ENCODE measurements around the gene CUZD1. TPM values are rescaled to one million over a fixed set of nuclear protein-coding genes. Genes with fewer than 3 reads are reported as not detected.

Gene CUZD1
- total and polyA plus RNA-seq, 9 of the 15 experiments (the other 6 are each of a cell fraction or from before 2014, with no cell fraction given) = 0.51 to 1.7 (median 1.1) TPM

DNA sequence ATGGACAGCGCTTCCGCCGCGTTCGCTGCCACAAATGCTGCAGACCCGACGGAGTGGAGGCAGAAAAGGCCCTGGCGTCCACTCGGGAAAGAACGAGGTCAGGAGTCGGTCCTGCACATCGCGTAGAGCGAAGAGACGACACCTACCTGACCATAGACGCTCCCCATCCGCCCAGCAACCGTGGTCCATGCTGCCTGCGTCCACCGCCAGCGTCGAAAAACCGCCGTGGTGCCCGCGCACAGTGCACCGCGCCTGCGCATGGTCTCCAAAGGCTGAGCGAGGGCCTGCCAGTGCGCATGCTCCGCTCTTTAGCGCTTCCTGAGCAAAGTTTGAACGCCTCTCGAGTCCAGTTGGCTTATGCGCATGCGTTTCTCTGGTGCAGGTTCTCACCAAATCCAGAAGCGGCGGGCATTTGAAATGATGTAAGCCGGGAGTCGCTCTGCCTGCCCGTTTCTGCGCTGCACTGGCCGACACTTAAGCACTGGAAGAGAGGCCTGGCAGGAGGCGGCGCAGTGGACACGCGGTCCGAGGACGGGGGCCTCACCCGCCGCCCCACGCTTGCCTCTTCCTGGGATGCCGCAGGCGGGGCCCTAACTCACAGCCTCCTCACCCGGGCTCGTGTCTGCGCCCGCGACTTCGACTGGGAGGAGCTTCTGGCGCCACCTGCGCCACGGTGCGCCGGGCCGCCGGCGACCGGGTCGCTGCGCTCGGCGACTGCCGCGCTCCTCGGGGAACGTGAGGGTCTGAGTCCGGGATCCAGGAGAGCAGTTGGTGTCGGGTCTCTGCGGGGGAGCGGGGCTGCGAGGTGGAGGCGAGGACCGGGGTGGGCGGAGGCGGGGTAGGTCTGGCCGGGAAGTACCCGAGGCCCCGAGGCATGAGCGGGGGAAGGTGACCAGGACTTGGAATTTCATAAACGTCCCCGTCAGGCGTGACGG, 33.9 kb upstream of the CUZD1 start, which contains the start of gene FAM24B:
TSS of gene FAM24B (minus strand) at position 243 of the 935 bp plus-strand sequence. CDS start 29,066 bp downstream, outside the sequence.
- DNase-seq (ENCODE audit: extremely low read depth in 1 of 4, low spot score in 3 of 4) (peak; percentile 84 to 96 (median 90)), ATAC-seq (peak; percentile 85), FAIRE-seq (peak; percentile 92)
- Histone ChIP-seq H3K4me2 (ENCODE audit: insufficient read depth, low read length) (peak within 1 kb of the TSS; percentile 92), H3K27me3 (ENCODE audit: control insufficient read depth in 2 of 2, insufficient read depth in 2 of 2, low read length in 2 of 2) (no peaks in the 10 kb centered on the region), H2AFZ (ENCODE audit: low read depth, low read length) (peak within 1 kb of the TSS; percentile 96), H3K4me3 (peak within 1 kb of the TSS; percentile 59), H3K9ac (ENCODE audit: insufficient read depth in 1 of 2, low read depth in 2 of 2, low read length in 2 of 2) (peak within 1 kb of the TSS; percentile 81 to 93), H3K4me1 (replicated peaks in 1 of 2; ENCODE audit: control insufficient read depth in 2 of 2, insufficient read depth in 2 of 2, low read length in 2 of 2) (peaks cover 9 to 24% of the 10 kb centered on the region in 2 experiments), H3K9me1 (ENCODE audit: control insufficient read depth, insufficient read depth, low read length) (peaks cover 3% of the 10 kb centered on the region), H4K20me1 (replicated peaks; ENCODE audit: control insufficient read depth, insufficient read depth, low read length) (no peaks in the 10 kb centered on the region), H3K36me3 (ENCODE audit: control insufficient read depth, insufficient read depth, low read length) (peaks cover 27% of the 10 kb centered on the region; the same call in 1 of the 3 replicates), H3K9me3 (replicated peaks; ENCODE audit: control insufficient read depth, insufficient read depth, low read depth, low read length) (no peaks in the 10 kb centered on the region), H3K79me2 (ENCODE audit: control insufficient read depth, insufficient read depth, low read length) (peaks cover 55% of the 10 kb centered on the region), H3K27ac (ENCODE audit: extremely low read depth, low read depth, low read length) (peak within 1 kb of the TSS; percentile 90)
- ChIA-PET CTCF (ENCODE audit: low intra/inter-chr PET ratio) (no interaction called here), POLR2A (interaction anchor here (0.6 to 1.1 kb wide), 4 partner anchors 9 to 240 kb away, joined by 3 to 5 read pairs (median 3); partner anchors contain the start of gene CUZD1)
- intact Hi-C loops (cut with micrococcal nuclease) = loop anchor here (5.0 kb wide), 1 partner anchor 73 kb away; the partner anchor contains the start of gene C10orf88
- no TSS peak for BruUV-seq (replicated peaks)
- WGBS (ENCODE audit: insufficient coverage, low coverage, missing lambda C conversion rate) = under 1% methylated on average over 53 of the region's 95 CpGs
- in situ Hi-C loops (cut with MboI) = no loop called here
- no peak; the same call in 1 of the 2 replicates for TF ChIP-seq ZNF175 (CRISPR knock-in tag; IDR thresholded peaks at IDR 0.05; ENCODE audit: low read depth)
- no peak for TF ChIP-seq ZNF780A (CRISPR knock-in tag; IDR thresholded peaks at IDR 0.05)
- no peak for TF ChIP-seq GTF2E2 (tag; IDR thresholded peaks at IDR 0.05)
- no peak for TF ChIP-seq ADNP (tag; IDR thresholded peaks at IDR 0.05)
- TF ChIP-seq MYC (IDR thresholded peaks at IDR 0.05; ENCODE audit: low read depth, low read length) = peak; percentile 79
- TF ChIP-seq MYC (CRISPR knock-in tag; IDR thresholded peaks at IDR 0.05; ENCODE audit: borderline replicate concordance, low read depth) = no peak
- no peak for TF ChIP-seq ARID2 (IDR thresholded peaks at IDR 0.05)
- TF ChIP-seq TAF9B (IDR thresholded peaks at IDR 0.05; ENCODE audit: partially characterized antibody) = no peak
- TF ChIP-seq U2AF2 (optimal IDR thresholded peaks at IDR 0.05; ENCODE audit: low read depth, low read length) = no peak
- TF ChIP-seq, protein P1, sequence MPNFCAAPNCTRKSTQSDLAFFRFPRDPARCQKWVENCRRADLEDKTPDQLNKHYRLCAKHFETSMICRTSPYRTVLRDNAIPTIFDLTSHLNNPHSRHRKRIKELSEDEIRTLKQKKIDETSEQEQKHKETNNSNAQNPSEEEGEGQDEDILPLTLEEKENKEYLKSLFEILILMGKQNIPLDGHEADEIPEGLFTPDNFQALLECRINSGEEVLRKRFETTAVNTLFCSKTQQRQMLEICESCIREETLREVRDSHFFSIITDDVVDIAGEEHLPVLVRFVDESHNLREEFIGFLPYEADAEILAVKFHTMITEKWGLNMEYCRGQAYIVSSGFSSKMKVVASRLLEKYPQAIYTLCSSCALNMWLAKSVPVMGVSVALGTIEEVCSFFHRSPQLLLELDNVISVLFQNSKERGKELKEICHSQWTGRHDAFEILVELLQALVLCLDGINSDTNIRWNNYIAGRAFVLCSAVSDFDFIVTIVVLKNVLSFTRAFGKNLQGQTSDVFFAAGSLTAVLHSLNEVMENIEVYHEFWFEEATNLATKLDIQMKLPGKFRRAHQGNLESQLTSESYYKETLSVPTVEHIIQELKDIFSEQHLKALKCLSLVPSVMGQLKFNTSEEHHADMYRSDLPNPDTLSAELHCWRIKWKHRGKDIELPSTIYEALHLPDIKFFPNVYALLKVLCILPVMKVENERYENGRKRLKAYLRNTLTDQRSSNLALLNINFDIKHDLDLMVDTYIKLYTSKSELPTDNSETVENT (CRISPR knock-in tag; IDR thresholded peaks at IDR 0.05) = no peak
- no peak for TF ChIP-seq GTF2A2 (tag; IDR thresholded peaks at IDR 0.05)
- TF ChIP-seq FOXJ3 (CRISPR knock-in tag; IDR thresholded peaks at IDR 0.05) = no peak
- TF ChIP-seq ZNF41 (CRISPR knock-in tag; conservative IDR thresholded peaks at IDR 0.05) = no peak
- TF ChIP-seq MTF1 (CRISPR knock-in tag; IDR thresholded peaks at IDR 0.05; ENCODE audit: borderline replicate concordance) = no peak
- no peak for TF ChIP-seq ZNF77 (CRISPR knock-in tag; IDR thresholded peaks at IDR 0.05)
- TF ChIP-seq SRSF3 (IDR thresholded peaks at IDR 0.05; ENCODE audit: insufficient read depth, low read length) = no peak
- TF ChIP-seq JUND (IDR thresholded peaks at IDR 0.05; ENCODE audit: borderline replicate concordance, low read depth, low read length) = no peak
- TF ChIP-seq JUND (tag; IDR thresholded peaks at IDR 0.05; ENCODE audit: borderline replicate concordance, low read depth, low read length) = no peak; the same call in 2 of the 3 replicates
- TF ChIP-seq RCOR1 (IDR thresholded peaks at IDR 0.05; ENCODE audit: borderline replicate concordance in 1 of 2, low read depth in 2 of 2, low read length in 2 of 2) = no peak; a peak in 1 of 4 replicates
